SK-N-MC (cell line): ENCODE data around the gene METTL16.
A peak's percentile ranks its signal among the peaks of the same experiment; 100 is the strongest.

Source experiments
- DNase-seq: peaks from one replicate; pipeline ENCODE4 v3.0.0-alpha.2; 2011; ENCODE audit warnings: low read depth, low spot score
- H3K27ac ChIP-seq: fragments of 200-600 bp; sonication (generic); 2 replicates; pipeline ENCODE4 v1.5.1; 2016; ENCODE audit warnings: mixed run types
- H3K36me3 ChIP-seq: fragments of 200-600 bp; sonication (generic); 2 replicates; pipeline ENCODE4 v1.6.1; 2017; ENCODE audit warnings: antibody characterized with exemption, low read length, mixed read lengths; ENCODE audit not compliant: insufficient read depth
- H3K4me3 ChIP-seq: fragments of 200-600 bp; sonication (generic); 2 replicates; pipeline ENCODE4 v1.5.1; 2016
- H3K9ac ChIP-seq: fragments of 200-600 bp; sonication (generic); 2 replicates; pipeline ENCODE4 v1.8.0; 2017; ENCODE audit warnings: mixed run types, mixed read lengths; ENCODE audit not compliant: insufficient read length
- H3K9me3 ChIP-seq: fragments of 200-600 bp; sonication (generic); 2 replicates; pipeline ENCODE4 v1.6.1; 2017; ENCODE audit warnings: low read depth, mild to moderate bottlenecking, antibody characterized with exemption, low read length, moderate library complexity, mixed read lengths
- EZH2 ChIP-seq: fragments of 200-600 bp; sonication (generic); IDR thresholded peaks from one replicate; pipeline ENCODE4 v1.6.1; 2017; ENCODE audit warnings: antibody characterized with exemption
- FOXP2 ChIP-seq: optimal IDR thresholded peaks from 2 replicates; pipeline ENCODE3; 2011; ENCODE audit warnings: mild to moderate bottlenecking, moderate library complexity; ENCODE audit not compliant: insufficient read depth; ENCODE audit errors: extremely low read length, control extremely low read depth
- POLR2AphosphoS5 ChIP-seq: IDR thresholded peaks from 2 replicates; pipeline ENCODE4 v1.6.1; 2012; ENCODE audit warnings: mild to moderate bottlenecking, low read depth, low read length, borderline replicate concordance

METTL16 gene

GRCh38 chr17:2393954-2394749, 117.5 kb downstream of the METTL16 start:
- Histone ChIP-seq H3K36me3 (no peaks in the 10 kb centered on the region), H3K27ac (peak overlapping the region; percentile 3; the same call in 1 of the 2 replicates), H3K4me3 (peak overlapping the region; percentile 89), H3K9ac (peak overlapping the region; percentile 32), H3K9me3 (no peaks in the 10 kb centered on the region)
- DNase-seq: no peak
- TF ChIP-seq EZH2 (no peak), POLR2AphosphoS5 (no peak), FOXP2 (no peak)

GRCh38 chr17:2393174-2393953, 118.3 kb downstream of the METTL16 start:
- H3K27ac ChIP-seq: peak overlapping the region; percentile 97
- TF ChIP-seq POLR2AphosphoS5 (no peak; the same call in 1 of the 2 replicates), FOXP2 (no peak), EZH2 (no peak)
- no peaks in the 10 kb centered on the region for H3K9me3 ChIP-seq
- peak overlapping the region; percentile 89 for H3K4me3 ChIP-seq
- no peak for DNase-seq
- H3K36me3 ChIP-seq: no peaks in the 10 kb centered on the region
- H3K9ac ChIP-seq: peak overlapping the region; percentile 90

- no peaks in the 10 kb centered on the region for H3K36me3 ChIP-seq
- peak overlapping the region; percentile 89 for H3K4me3 ChIP-seq
- peak overlapping the region; percentile 97 for H3K27ac ChIP-seq
- no peak for DNase-seq
- peak overlapping the region; percentile 79 for H3K9ac ChIP-seq
- TF ChIP-seq EZH2 (no peak), FOXP2 (no peak), POLR2AphosphoS5 (peak; percentile 67; the same call in 1 of the 2 replicates)
- no peaks in the 10 kb centered on the region for H3K9me3 ChIP-seq
Measured at GRCh38 chr17:2392252-2393173, 119.2 kb downstream of the METTL16 start.

GRCh38 chr17:2391597-2392251, 120.0 kb downstream of the METTL16 start:
- TF ChIP-seq FOXP2 (no peak), POLR2AphosphoS5 (no peak; the same call in 1 of the 2 replicates), EZH2 (no peak)

GRCh38 chr17:2390199-2390836, 121.4 kb downstream of the METTL16 start:
- H3K9me3 ChIP-seq: no peaks in the 10 kb centered on the region
- TF ChIP-seq EZH2 (no peak), POLR2AphosphoS5 (no peak), FOXP2 (no peak)
- no peak overlapping the region for H3K27ac ChIP-seq
- H3K9ac ChIP-seq: no peak overlapping the region
- H3K4me3 ChIP-seq: no peak overlapping the region
- DNase-seq: no peak
- H3K36me3 ChIP-seq: no peaks in the 10 kb centered on the region

More at GRCh38 chr17:2391597-2392251, 120.0 kb downstream of the METTL16 start:
- Histone ChIP-seq H3K9me3 (no peaks in the 10 kb centered on the region), H3K4me3 (peak overlapping the region; percentile 89), H3K9ac (peak overlapping the region; percentile 79), H3K36me3 (no peaks in the 10 kb centered on the region), H3K27ac (peak overlapping the region; percentile 90)
- no peak for DNase-seq

GRCh38 chr17:2388683-2389055, 123.0 kb downstream of the METTL16 start:
- H3K36me3 ChIP-seq: no peaks in the 10 kb centered on the region
- H3K27ac ChIP-seq: no peak overlapping the region
- no peaks in the 10 kb centered on the region for H3K9me3 ChIP-seq
- no peak overlapping the region for H3K4me3 ChIP-seq
- no peak for DNase-seq
- H3K9ac ChIP-seq: no peak overlapping the region
- no peak for TF ChIP-seq FOXP2
- TF ChIP-seq POLR2AphosphoS5: no peak
- TF ChIP-seq EZH2: no peak

- Histone ChIP-seq H3K4me3 (no peak overlapping the region), H3K27ac (no peak overlapping the region), H3K9me3 (no peaks in the 10 kb centered on the region), H3K9ac (no peak overlapping the region), H3K36me3 (no peaks in the 10 kb centered on the region)
- no peak for DNase-seq
- no peak for TF ChIP-seq POLR2AphosphoS5
- no peak for TF ChIP-seq FOXP2
- TF ChIP-seq EZH2: no peak
Measured at GRCh38 chr17:2388020-2388682, 123.5 kb downstream of the METTL16 start.
